Upper lobe of left lung (tissue), 4 donors: ENCODE results near the gene KRT76.

Source experiments
- POLR2A ChIP-seq, 4 donors: fragments of 450-650 bp; IDR thresholded peaks; one replicate each; pipeline ENCODE4 v1.5.1; 2016 to 2017; ENCODE audit warnings: antibody characterized with exemption in 4 of 4, mild to moderate bottlenecking in 2 of 4
- POLR2AphosphoS5 ChIP-seq, 2 donors: sonication (generic); formaldehyde crosslinking; IDR thresholded peaks; one replicate each; pipeline ENCODE4 v1.5.1; 2017; ENCODE audit warnings: antibody characterized with exemption in 2 of 2
- TF ChIP-seq, protein P1 (sequence below), 6 experiments: fragments of 450-650 bp in 4 of 6; fragments of 200-600 bp in 2 of 6; sonication (generic) in 2 of 6; IDR thresholded peaks; one replicate each; pipeline ENCODE4 v1.5.1; 2016 to 2019; ENCODE audit warnings: antibody characterized with exemption in 6 of 6

DNA sequence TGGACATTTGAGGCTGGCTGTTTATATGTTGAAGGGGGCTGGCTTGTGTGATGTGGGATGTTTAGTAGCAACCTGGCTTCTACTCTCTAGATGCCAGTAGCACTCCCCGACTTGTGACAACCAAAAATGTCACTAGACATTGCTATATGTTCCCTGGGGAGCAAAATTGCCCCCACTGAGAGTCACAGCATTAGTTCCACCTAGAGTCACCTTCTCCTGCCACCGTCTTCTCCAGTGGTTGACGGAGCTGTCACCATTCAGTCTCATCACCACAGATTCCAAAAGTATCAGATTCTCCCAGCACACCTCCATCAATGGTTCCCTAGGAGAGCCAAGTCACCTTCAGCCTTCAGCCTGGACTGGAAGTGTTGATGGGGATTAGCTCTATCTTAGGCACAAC is 7.8 kb upstream of the KRT76 start:
- TF ChIP-seq, protein P1, sequence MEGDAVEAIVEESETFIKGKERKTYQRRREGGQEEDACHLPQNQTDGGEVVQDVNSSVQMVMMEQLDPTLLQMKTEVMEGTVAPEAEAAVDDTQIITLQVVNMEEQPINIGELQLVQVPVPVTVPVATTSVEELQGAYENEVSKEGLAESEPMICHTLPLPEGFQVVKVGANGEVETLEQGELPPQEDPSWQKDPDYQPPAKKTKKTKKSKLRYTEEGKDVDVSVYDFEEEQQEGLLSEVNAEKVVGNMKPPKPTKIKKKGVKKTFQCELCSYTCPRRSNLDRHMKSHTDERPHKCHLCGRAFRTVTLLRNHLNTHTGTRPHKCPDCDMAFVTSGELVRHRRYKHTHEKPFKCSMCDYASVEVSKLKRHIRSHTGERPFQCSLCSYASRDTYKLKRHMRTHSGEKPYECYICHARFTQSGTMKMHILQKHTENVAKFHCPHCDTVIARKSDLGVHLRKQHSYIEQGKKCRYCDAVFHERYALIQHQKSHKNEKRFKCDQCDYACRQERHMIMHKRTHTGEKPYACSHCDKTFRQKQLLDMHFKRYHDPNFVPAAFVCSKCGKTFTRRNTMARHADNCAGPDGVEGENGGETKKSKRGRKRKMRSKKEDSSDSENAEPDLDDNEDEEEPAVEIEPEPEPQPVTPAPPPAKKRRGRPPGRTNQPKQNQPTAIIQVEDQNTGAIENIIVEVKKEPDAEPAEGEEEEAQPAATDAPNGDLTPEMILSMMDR (IDR thresholded peaks at IDR 0.05): no peak
- TF ChIP-seq POLR2A (IDR thresholded peaks at IDR 0.05) (no peak), POLR2AphosphoS5 (IDR thresholded peaks at IDR 0.05) (no peak)
